ENCODE data around the gene ISL2.

ISL2 gene

DNA sequence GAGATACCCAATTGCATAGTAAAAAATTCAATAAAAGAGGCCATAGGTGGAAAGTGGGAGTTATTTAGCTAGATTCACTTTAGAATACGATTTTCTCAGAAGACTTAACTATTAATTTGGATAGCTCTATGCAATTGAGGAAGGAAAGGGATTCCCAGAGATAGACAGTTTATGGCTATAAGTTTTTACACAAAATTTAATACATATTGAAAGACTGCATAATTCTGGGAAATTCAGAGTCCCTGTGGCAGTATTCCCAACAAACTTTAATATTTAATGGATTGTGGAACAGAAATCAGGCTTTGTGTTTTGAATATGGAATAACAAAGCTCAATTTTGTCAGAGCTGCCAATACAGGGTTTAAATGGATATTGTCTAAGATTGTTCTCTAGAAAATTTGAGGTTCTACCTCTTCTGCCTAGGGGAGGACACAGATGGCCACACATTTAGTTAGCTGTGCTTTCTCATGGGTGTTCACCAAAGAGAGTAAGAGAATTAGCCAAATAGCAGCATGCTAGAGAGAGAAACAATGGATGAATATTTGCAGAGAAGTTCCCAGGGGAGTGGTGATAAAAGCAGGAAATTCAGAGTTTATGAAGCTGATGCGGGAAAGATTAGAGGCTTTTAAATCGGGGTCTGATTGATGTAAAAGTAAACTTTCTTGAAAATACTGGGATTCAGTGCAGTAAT is 8.5 kb downstream of the ISL2 start:
- H3K4me3 ChIP-seq (ENCODE audit: low read depth, low read length, poor library complexity, severe bottlenecking) = no peak overlapping the region
- H3K27me3 ChIP-seq (ENCODE audit: insufficient read depth, low read length) = peaks cover 5% of the 10 kb centered on the region
- H3K27ac ChIP-seq (ENCODE audit: low read depth, low read length, poor library complexity, severe bottlenecking) = no peak overlapping the region
- no peaks in the 10 kb centered on the region for H3K9me2 ChIP-seq (ENCODE audit: low read depth, low read length)
- H3K79me2 ChIP-seq (ENCODE audit: insufficient read depth, low read length) = no peaks in the 10 kb centered on the region
- H3K36me3 ChIP-seq (ENCODE audit: insufficient read depth, low read length) = no peaks in the 10 kb centered on the region
- no peaks in the 10 kb centered on the region for H3K9me3 ChIP-seq (ENCODE audit: low read length)
- peaks cover 16% of the 10 kb centered on the region for H3K4me1 ChIP-seq (ENCODE audit: insufficient read depth, low read length, severe bottlenecking)
- no peak overlapping the region for H3K4me2 ChIP-seq (ENCODE audit: low read length)
- TF ChIP-seq, protein P1, sequence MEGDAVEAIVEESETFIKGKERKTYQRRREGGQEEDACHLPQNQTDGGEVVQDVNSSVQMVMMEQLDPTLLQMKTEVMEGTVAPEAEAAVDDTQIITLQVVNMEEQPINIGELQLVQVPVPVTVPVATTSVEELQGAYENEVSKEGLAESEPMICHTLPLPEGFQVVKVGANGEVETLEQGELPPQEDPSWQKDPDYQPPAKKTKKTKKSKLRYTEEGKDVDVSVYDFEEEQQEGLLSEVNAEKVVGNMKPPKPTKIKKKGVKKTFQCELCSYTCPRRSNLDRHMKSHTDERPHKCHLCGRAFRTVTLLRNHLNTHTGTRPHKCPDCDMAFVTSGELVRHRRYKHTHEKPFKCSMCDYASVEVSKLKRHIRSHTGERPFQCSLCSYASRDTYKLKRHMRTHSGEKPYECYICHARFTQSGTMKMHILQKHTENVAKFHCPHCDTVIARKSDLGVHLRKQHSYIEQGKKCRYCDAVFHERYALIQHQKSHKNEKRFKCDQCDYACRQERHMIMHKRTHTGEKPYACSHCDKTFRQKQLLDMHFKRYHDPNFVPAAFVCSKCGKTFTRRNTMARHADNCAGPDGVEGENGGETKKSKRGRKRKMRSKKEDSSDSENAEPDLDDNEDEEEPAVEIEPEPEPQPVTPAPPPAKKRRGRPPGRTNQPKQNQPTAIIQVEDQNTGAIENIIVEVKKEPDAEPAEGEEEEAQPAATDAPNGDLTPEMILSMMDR (IDR thresholded peaks at IDR 0.05; ENCODE audit: low read length) = no peak
- TF ChIP-seq EZH2 (IDR thresholded peaks at IDR 0.05; ENCODE audit: borderline replicate concordance, low read length) = no peak
- H3K9ac ChIP-seq (ENCODE audit: low read length) = no peak overlapping the region
- H4K20me1 ChIP-seq (ENCODE audit: insufficient read depth, low read length) = no peaks in the 10 kb centered on the region
- no peaks in the 10 kb centered on the region for H3F3A ChIP-seq (ENCODE audit: insufficient read depth, low read length)
- no peak overlapping the region for H2AFZ ChIP-seq (ENCODE audit: low read length)

GRCh38 chr15:76345583-76345879 is 9.0 kb downstream of the ISL2 start:
- no peaks in the 10 kb centered on the region for H3K9me2 ChIP-seq (ENCODE audit: low read depth, low read length)
- no peak overlapping the region for H3K4me2 ChIP-seq (ENCODE audit: low read length)
- H3F3A ChIP-seq (ENCODE audit: insufficient read depth, low read length) = no peaks in the 10 kb centered on the region
- H3K36me3 ChIP-seq (ENCODE audit: insufficient read depth, low read length) = no peaks in the 10 kb centered on the region
- H3K27me3 ChIP-seq (ENCODE audit: insufficient read depth, low read length) = peaks cover 5% of the 10 kb centered on the region
- TF ChIP-seq, protein P1 (IDR thresholded peaks at IDR 0.05; ENCODE audit: low read length) = no peak
- no peak for TF ChIP-seq EZH2 (IDR thresholded peaks at IDR 0.05; ENCODE audit: borderline replicate concordance, low read length)
- H2AFZ ChIP-seq (ENCODE audit: low read length) = no peak overlapping the region
- no peak overlapping the region for H3K4me3 ChIP-seq (ENCODE audit: low read depth, low read length, poor library complexity, severe bottlenecking)
- peaks cover 12% of the 10 kb centered on the region for H3K4me1 ChIP-seq (ENCODE audit: insufficient read depth, low read length, severe bottlenecking)
- H4K20me1 ChIP-seq (ENCODE audit: insufficient read depth, low read length) = no peaks in the 10 kb centered on the region
- no peaks in the 10 kb centered on the region for H3K9me3 ChIP-seq (ENCODE audit: low read length)
- no peaks in the 10 kb centered on the region for H3K79me2 ChIP-seq (ENCODE audit: insufficient read depth, low read length)
- no peak overlapping the region for H3K9ac ChIP-seq (ENCODE audit: low read length)
- no peak overlapping the region for H3K27ac ChIP-seq (ENCODE audit: low read depth, low read length, poor library complexity, severe bottlenecking)

GRCh38 chr15:76345880-76346668 is 9.5 kb downstream of the ISL2 start:
- Histone ChIP-seq H3K9me2 (ENCODE audit: low read depth, low read length) (no peaks in the 10 kb centered on the region), H3K27ac (ENCODE audit: low read depth, low read length, poor library complexity, severe bottlenecking) (no peak overlapping the region), H3K79me2 (ENCODE audit: insufficient read depth, low read length) (no peaks in the 10 kb centered on the region), H4K20me1 (ENCODE audit: insufficient read depth, low read length) (no peaks in the 10 kb centered on the region), H3K4me1 (ENCODE audit: insufficient read depth, low read length, severe bottlenecking) (peaks cover 7% of the 10 kb centered on the region), H3K9ac (ENCODE audit: low read length) (no peak overlapping the region), H3K27me3 (ENCODE audit: insufficient read depth, low read length) (peaks cover 5% of the 10 kb centered on the region), H3K36me3 (ENCODE audit: insufficient read depth, low read length) (no peaks in the 10 kb centered on the region), H3K4me2 (ENCODE audit: low read length) (peak overlapping the region; percentile 48), H3K9me3 (ENCODE audit: low read length) (no peaks in the 10 kb centered on the region), H3F3A (ENCODE audit: insufficient read depth, low read length) (no peaks in the 10 kb centered on the region), H3K4me3 (ENCODE audit: low read depth, low read length, poor library complexity, severe bottlenecking) (no peak overlapping the region), H2AFZ (ENCODE audit: low read length) (no peak overlapping the region)
- TF ChIP-seq EZH2 (IDR thresholded peaks at IDR 0.05; ENCODE audit: borderline replicate concordance, low read length) = no peak
- TF ChIP-seq, protein P1 (IDR thresholded peaks at IDR 0.05; ENCODE audit: low read length) = no peak
